SK-N-MC (cell line): Measurements from ENCODE around the gene EN1.

Experiments used
- EZH2 ChIP-seq: fragments of 200-600 bp; sonication (generic); IDR thresholded peaks from one replicate; pipeline ENCODE4 v1.6.1; 2017; ENCODE audit warnings: antibody characterized with exemption
- FOXP2 ChIP-seq: optimal IDR thresholded peaks from 2 replicates; pipeline ENCODE3; 2011; ENCODE audit warnings: mild to moderate bottlenecking, moderate library complexity; ENCODE audit not compliant: insufficient read depth; ENCODE audit errors: extremely low read length, control extremely low read depth
- POLR2AphosphoS5 ChIP-seq: IDR thresholded peaks from 2 replicates; pipeline ENCODE4 v1.6.1; 2012; ENCODE audit warnings: mild to moderate bottlenecking, low read depth, low read length, borderline replicate concordance

DNA sequence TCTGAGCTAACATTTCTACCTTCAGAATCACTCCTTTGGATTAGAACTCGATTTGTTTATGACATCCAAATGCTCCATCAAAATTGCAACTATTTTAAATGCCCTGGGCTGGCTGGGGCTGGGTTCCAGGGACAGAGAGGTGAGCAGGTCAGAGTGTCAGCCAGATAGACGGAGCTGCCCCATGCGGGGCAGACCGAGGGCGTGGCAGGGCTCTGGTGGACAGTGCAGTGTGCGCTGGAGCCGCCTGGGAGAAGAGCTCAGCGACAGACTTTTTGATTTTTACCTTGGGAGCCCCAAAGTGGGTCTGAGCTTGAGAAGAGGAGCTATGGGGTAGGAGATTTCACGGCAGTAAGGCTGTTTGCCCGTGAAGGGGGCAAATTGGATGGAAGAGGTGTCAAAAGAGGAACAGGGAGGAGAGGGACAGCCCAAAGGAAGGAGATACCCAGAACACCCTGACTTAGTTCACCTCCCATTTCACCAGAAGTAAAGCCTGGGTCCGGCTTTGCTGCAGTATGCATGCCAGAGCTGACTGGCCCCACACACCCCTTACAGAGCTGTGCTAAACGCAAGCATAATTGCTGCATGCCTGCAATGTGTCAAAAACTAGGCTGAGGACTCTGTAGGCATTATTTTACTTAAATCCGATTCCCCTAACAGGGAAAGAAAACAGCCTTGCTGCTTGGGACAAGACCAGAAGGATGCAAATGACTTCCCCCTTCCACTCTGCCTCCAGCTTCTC is 33.7 kb downstream of the EN1 start:
- TF ChIP-seq POLR2AphosphoS5 (no peak), EZH2 (no peak), FOXP2 (no peak)
